Stimulated activated naive CD8-positive, alpha-beta T cell treated with anti-CD3 and anti-CD28 coated beads, Interleukin-15, Interleukin-2, amounts not matched to agents 100 ng/mL and 50 ng/mL, for 24 hours (primary cell): Measurements from ENCODE around the gene ING4.

ENCODE experiments used
- H3K27ac Mint-ChIP-seq: one replicate; pipeline ENCODE4 v1.8.0; 2021; ENCODE audit warnings: mild to moderate bottlenecking, mixed read lengths
- H3K27me3 Mint-ChIP-seq: one replicate; pipeline ENCODE4 v1.8.0; 2021; ENCODE audit warnings: mixed read lengths
- H3K36me3 Mint-ChIP-seq: one replicate; pipeline ENCODE4 v1.8.0; 2021; ENCODE audit warnings: low read depth, mixed read lengths
- H3K4me1 Mint-ChIP-seq: one replicate; pipeline ENCODE4 v1.8.0; 2021; ENCODE audit warnings: low read depth, mixed read lengths
- H3K4me3 Mint-ChIP-seq: one replicate; pipeline ENCODE4 v1.8.0; 2021; ENCODE audit warnings: mild to moderate bottlenecking, mixed read lengths
- H3K9me3 Mint-ChIP-seq: one replicate; pipeline ENCODE4 v1.8.0; 2021; ENCODE audit warnings: mixed read lengths

Gene ING4

GRCh38 chr12:6632026-6632983 lies 30.6 kb downstream of the ING4 start:
- Mint-ChIP-seq H3K27me3 (no peaks in the 10 kb centered on the region), H3K27ac (peak overlapping the region; percentile 97), H3K4me1 (peaks cover 79% of the 10 kb centered on the region), H3K4me3 (peak overlapping the region; percentile 87), H3K9me3 (no peaks in the 10 kb centered on the region), H3K36me3 (no peaks in the 10 kb centered on the region)

GRCh38 chr12:6631549-6631961 lies 31.4 kb downstream of the ING4 start:
- peak overlapping the region; percentile 87 for H3K4me3 Mint-ChIP-seq

DNA sequence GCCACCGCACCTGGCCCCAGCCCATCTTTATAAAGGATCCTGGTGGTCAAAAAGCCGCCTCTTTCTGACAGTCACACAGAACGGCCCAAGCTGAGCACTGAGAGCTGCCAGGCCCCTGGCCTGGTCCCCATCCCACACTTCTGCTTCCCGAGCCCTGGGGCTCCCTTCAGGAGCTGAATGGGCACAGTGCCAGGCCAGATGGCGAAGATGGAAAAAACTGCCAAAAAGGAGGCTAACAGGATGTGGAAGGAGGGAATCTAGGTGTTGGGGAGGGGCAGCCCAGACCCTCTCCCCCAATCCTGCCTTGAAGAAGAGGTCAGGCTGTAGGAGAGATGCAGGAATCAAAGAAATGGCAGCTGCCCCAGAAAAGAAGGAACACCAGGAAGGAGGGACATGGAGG lies 32.2 kb downstream of the ING4 start:
- H3K9me3 Mint-ChIP-seq: no peaks in the 10 kb centered on the region
- no peaks in the 10 kb centered on the region for H3K27me3 Mint-ChIP-seq
- H3K4me1 Mint-ChIP-seq: peaks cover 79% of the 10 kb centered on the region
- H3K36me3 Mint-ChIP-seq: no peaks in the 10 kb centered on the region
- peak overlapping the region; percentile 87 for H3K4me3 Mint-ChIP-seq
- peak overlapping the region; percentile 97 for H3K27ac Mint-ChIP-seq

More at GRCh38 chr12:6631549-6631961, 31.4 kb downstream of the ING4 start:
- H3K27ac Mint-ChIP-seq: peak overlapping the region; percentile 97
- H3K4me1 Mint-ChIP-seq: peaks cover 84% of the 10 kb centered on the region
- H3K36me3 Mint-ChIP-seq: no peaks in the 10 kb centered on the region
- no peaks in the 10 kb centered on the region for H3K27me3 Mint-ChIP-seq
- no peaks in the 10 kb centered on the region for H3K9me3 Mint-ChIP-seq

DNA sequence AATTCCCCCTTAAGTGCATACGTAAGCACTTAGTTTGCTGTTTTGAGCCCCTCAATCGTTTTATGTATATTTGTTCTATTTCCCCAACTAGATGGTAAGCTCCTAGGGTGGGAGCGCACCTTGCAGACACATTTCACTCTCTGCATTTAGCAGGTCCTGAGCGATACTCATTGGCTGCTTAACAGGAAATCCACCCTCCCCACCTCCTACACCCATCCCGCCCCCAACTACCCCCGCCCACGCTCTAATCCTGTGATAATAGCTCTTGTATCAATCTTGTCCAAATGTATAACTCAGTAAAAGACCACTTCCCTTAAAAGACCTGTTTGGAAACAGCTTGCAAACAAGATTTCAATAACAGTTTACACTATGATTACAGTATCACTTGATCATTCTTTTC lies 35.3 kb downstream of the ING4 start:
- no peaks in the 10 kb centered on the region for H3K27me3 Mint-ChIP-seq
- H3K4me3 Mint-ChIP-seq: peak overlapping the region; percentile 80
- H3K27ac Mint-ChIP-seq: peak overlapping the region; percentile 76
- peaks cover 57% of the 10 kb centered on the region for H3K4me1 Mint-ChIP-seq
- no peaks in the 10 kb centered on the region for H3K9me3 Mint-ChIP-seq
- H3K36me3 Mint-ChIP-seq: no peaks in the 10 kb centered on the region

DNA sequence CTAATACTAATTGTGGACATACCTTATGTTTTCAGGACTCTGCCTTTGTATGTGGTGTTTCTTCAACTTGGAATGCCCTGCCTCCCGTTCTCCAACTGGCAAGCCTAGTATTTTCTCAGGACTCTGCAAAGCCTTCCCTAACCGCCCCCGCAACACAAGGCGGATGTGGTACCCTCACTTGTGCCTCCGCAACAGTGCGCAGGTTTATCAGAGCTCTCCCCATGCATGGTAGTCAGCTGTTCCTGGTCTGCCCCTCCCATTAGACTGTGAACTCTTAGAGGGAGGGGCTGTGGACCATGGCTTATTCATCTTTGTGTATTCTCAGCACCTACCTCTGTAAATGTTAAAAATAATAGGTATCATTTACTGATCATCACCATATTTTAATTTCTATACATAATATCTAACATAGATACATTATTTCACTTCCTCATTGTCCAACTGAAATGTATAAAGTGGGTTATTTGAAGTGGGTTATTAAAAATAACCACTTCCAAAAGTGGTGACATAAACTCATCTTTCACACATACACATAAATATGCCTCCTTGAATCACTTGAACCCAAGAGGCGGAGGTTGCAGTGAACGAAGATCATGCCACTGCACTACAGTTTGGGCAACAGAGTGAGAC lies 36.1 kb downstream of the ING4 start:
- peaks cover 48% of the 10 kb centered on the region for H3K4me1 Mint-ChIP-seq
- H3K27me3 Mint-ChIP-seq: no peaks in the 10 kb centered on the region
- no peaks in the 10 kb centered on the region for H3K9me3 Mint-ChIP-seq
- H3K36me3 Mint-ChIP-seq: no peaks in the 10 kb centered on the region
- H3K27ac Mint-ChIP-seq: peak overlapping the region; percentile 70
- peak overlapping the region; percentile 80 for H3K4me3 Mint-ChIP-seq

- H3K27me3 Mint-ChIP-seq: no peaks in the 10 kb centered on the region
- H3K4me3 Mint-ChIP-seq: peak overlapping the region; percentile 71
- peaks cover 14% of the 10 kb centered on the region for H3K36me3 Mint-ChIP-seq
- H3K9me3 Mint-ChIP-seq: no peaks in the 10 kb centered on the region
- peaks cover 16% of the 10 kb centered on the region for H3K4me1 Mint-ChIP-seq
- H3K27ac Mint-ChIP-seq: peak overlapping the region; percentile 45
Observed at GRCh38 chr12:6620885-6621274, 42.0 kb downstream of the ING4 start.

GRCh38 chr12:6620137-6620884 lies 42.6 kb downstream of the ING4 start:
- no peaks in the 10 kb centered on the region for H3K27me3 Mint-ChIP-seq
- peaks cover 14% of the 10 kb centered on the region for H3K36me3 Mint-ChIP-seq
- no peaks in the 10 kb centered on the region for H3K9me3 Mint-ChIP-seq
- peaks cover 16% of the 10 kb centered on the region for H3K4me1 Mint-ChIP-seq
- H3K27ac Mint-ChIP-seq: no peak overlapping the region
- peak overlapping the region; percentile 71 for H3K4me3 Mint-ChIP-seq

- Mint-ChIP-seq H3K4me3 (no peak overlapping the region), H3K9me3 (no peaks in the 10 kb centered on the region), H3K27me3 (no peaks in the 10 kb centered on the region), H3K27ac (peak overlapping the region; percentile 7), H3K4me1 (peaks cover 25% of the 10 kb centered on the region), H3K36me3 (peaks cover 14% of the 10 kb centered on the region)
Observed at GRCh38 chr12:6618483-6619225, 44.3 kb downstream of the ING4 start.

DNA sequence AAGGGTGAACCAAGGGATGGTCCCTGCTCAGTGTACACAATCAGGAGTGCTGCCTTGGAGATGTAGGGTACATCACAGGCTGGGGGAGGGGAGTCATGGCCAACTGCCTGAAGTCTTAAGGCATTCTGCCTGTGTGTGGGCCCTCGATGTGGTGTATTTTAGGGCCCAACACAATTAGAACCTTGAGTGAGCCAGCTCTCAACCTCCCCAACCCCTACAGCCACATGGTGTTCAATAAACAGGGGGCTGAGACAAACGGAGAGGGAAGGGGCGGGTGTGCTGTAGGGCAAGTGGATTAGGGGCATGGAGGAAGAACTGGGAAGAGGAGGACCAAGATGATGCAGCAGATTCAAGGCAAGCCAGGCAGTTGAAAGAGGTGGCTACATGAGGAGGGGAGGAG lies 47.1 kb downstream of the ING4 start:
- Mint-ChIP-seq H3K4me1 (peaks cover 40% of the 10 kb centered on the region), H3K27ac (peak overlapping the region; percentile 41)

GRCh38 chr12:6614513-6615172 lies 48.3 kb downstream of the ING4 start:
- H3K27ac Mint-ChIP-seq: peak overlapping the region; percentile 62
- H3K4me3 Mint-ChIP-seq: no peak overlapping the region
- peaks cover 46% of the 10 kb centered on the region for H3K4me1 Mint-ChIP-seq
- no peaks in the 10 kb centered on the region for H3K9me3 Mint-ChIP-seq
- H3K36me3 Mint-ChIP-seq: peaks cover 9% of the 10 kb centered on the region
- H3K27me3 Mint-ChIP-seq: no peaks in the 10 kb centered on the region

More for the DNA sequence above, 47.1 kb downstream of the ING4 start:
- H3K4me3 Mint-ChIP-seq: no peak overlapping the region
- no peaks in the 10 kb centered on the region for H3K27me3 Mint-ChIP-seq
- no peaks in the 10 kb centered on the region for H3K9me3 Mint-ChIP-seq
- H3K36me3 Mint-ChIP-seq: peaks cover 9% of the 10 kb centered on the region

DNA sequence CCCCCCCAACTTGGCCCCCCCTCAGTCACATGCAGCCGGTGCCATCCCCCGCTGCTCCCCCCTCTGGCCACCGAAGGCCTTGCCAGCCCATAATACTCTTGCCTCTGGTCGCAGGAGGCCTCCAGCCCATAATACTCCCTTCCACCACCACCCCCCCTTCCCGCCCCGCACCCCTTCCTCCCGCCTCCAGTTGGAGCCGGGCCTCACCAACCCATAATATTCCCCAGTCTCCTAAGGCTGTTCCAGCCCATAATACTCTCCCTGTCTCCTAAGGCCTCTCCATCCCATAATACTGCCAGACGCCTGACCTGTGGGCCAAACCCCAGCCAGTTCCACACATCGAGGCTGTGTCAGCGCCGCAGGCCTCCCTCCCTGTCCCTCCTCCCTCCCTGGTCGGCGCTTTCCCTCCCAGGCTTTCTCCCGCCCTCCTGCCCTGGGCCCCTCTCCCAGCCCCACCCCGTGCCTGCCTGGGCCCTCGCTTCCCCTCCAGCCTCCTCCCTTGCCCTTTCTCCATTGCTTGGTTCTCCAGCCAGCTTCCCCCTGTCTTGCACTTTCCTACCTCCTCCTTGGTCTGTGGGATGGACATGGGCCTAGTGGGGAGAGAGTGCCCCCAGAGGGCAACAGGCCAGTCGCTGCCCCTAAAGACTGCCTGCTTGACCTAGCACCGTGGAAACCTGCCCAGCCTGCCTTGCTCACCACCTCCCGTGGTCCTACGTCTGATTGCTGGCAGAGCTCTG lies 49.0 kb downstream of the ING4 start:
- no peak overlapping the region for H3K4me3 Mint-ChIP-seq
- H3K4me1 Mint-ChIP-seq: peaks cover 46% of the 10 kb centered on the region
- H3K27me3 Mint-ChIP-seq: no peaks in the 10 kb centered on the region
- H3K36me3 Mint-ChIP-seq: peaks cover 4% of the 10 kb centered on the region
- H3K9me3 Mint-ChIP-seq: no peaks in the 10 kb centered on the region
- H3K27ac Mint-ChIP-seq: peak overlapping the region; percentile 62

- no peaks in the 10 kb centered on the region for H3K27me3 Mint-ChIP-seq
- H3K4me1 Mint-ChIP-seq: peaks cover 46% of the 10 kb centered on the region
- H3K36me3 Mint-ChIP-seq: no peaks in the 10 kb centered on the region
- no peaks in the 10 kb centered on the region for H3K9me3 Mint-ChIP-seq
- H3K4me3 Mint-ChIP-seq: no peak overlapping the region
- peak overlapping the region; percentile 40 for H3K27ac Mint-ChIP-seq
Observed at GRCh38 chr12:6613015-6613775, 49.7 kb downstream of the ING4 start.

DNA sequence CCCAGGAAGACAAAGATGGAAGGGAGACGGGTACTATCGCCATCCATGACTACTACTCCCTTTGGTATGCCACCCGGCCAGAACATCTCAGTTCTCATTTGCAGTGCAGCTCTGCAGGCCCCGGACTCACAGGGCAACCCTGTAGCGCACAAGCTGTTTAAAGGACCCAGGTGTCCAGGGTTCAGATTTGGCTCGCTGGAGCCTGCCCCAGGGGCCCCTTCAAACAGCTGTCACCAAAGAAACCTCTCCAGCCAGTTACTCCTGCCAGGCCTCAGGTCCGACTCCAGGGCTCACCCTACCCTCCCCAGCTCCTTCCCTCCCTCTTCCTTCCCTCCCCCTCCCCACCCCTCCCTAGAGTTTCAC lies 50.3 kb downstream of the ING4 start:
- no peaks in the 10 kb centered on the region for H3K27me3 Mint-ChIP-seq
- H3K9me3 Mint-ChIP-seq: no peaks in the 10 kb centered on the region
- H3K27ac Mint-ChIP-seq: peak overlapping the region; percentile 43
- H3K4me1 Mint-ChIP-seq: peaks cover 42% of the 10 kb centered on the region
- H3K36me3 Mint-ChIP-seq: no peaks in the 10 kb centered on the region
- no peak overlapping the region for H3K4me3 Mint-ChIP-seq
